Mucosa of stomach (tissue), 1 donor: ENCODE results near the gene GPR62.

ENCODE experiments used
- H3K27me3 ChIP-seq: one replicate; pipeline ENCODE4 v1.7.0; 2013; ENCODE audit warnings: mild to moderate bottlenecking, low read length; ENCODE audit not compliant: control insufficient read depth, insufficient read depth
- H3K36me3 ChIP-seq: one replicate; pipeline ENCODE4 v1.7.0; 2013; ENCODE audit warnings: low read length; ENCODE audit not compliant: control insufficient read depth, insufficient read depth
- H3K4me1 ChIP-seq: one replicate; pipeline ENCODE4 v1.7.0; 2013; ENCODE audit warnings: mild to moderate bottlenecking, low read length; ENCODE audit not compliant: control insufficient read depth, insufficient read depth
- H3K4me3 ChIP-seq: one replicate; pipeline ENCODE4 v1.7.0; 2013; ENCODE audit warnings: low read length
- H3K9ac ChIP-seq: one replicate; pipeline ENCODE4 v1.7.0; 2013; ENCODE audit warnings: mild to moderate bottlenecking, low read length, moderate library complexity
- H3K9me3 ChIP-seq: one replicate; pipeline ENCODE4 v1.7.0; 2013; ENCODE audit warnings: mild to moderate bottlenecking, low read length, moderate library complexity; ENCODE audit not compliant: control insufficient read depth
- donor health status: Pancreatic carcinoma.

GPR62 gene

DNA sequence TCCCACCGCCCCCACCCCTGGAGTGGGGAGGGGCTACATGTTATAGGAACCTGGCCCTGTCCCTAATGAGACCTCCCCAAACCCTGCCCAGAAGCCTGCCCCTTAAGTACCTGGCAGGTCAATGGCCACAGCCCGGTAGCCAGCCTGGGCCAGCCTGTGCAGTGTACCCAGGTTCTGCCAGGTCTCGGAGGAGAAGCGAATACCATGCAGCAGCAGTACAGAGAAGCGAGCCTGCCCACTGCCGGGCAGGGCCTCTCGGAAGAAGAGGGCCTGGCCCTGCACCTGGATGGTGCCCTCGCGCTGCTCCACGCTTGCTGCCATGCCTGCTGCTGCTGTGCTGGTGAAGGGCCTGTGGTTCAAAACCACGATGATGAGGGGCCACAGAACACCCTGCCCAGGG, 16.2 kb downstream of the GPR62 start:
- H3K9me3 ChIP-seq, result no peaks in the 10 kb centered on the region
- H3K36me3 ChIP-seq, result no peaks in the 10 kb centered on the region
- no peak overlapping the region for H3K4me3 ChIP-seq
- no peaks in the 10 kb centered on the region for H3K27me3 ChIP-seq
- H3K9ac ChIP-seq, result no peak overlapping the region
- H3K4me1 ChIP-seq, result peaks cover 48% of the 10 kb centered on the region

- no peaks in the 10 kb centered on the region for H3K27me3 ChIP-seq
- H3K4me3 ChIP-seq, result peak overlapping the region; percentile 96
- H3K36me3 ChIP-seq, result no peaks in the 10 kb centered on the region
- peak overlapping the region; percentile 95 for H3K9ac ChIP-seq
- H3K9me3 ChIP-seq, result no peaks in the 10 kb centered on the region
- H3K4me1 ChIP-seq, result peaks cover 30% of the 10 kb centered on the region
Measured at GRCh38 chr3:51974277-51974962, 19.2 kb downstream of the GPR62 start.

GRCh38 chr3:51974963-51975851, 20.0 kb downstream of the GPR62 start, which contains the start of gene ABHD14A:
ABHD14A (plus strand) TSS chr3:51975064; CDS start chr3:51975136, 72 bp downstream.
- Histone ChIP-seq H3K9ac (peak within 1 kb of the TSS; percentile 95), H3K36me3 (no peaks in the 10 kb centered on the region), H3K4me3 (peak within 1 kb of the TSS; percentile 96), H3K27me3 (no peaks in the 10 kb centered on the region), H3K4me1 (peaks cover 29% of the 10 kb centered on the region), H3K9me3 (no peaks in the 10 kb centered on the region)

- H3K36me3 ChIP-seq, result no peaks in the 10 kb centered on the region
- H3K4me3 ChIP-seq, result peak overlapping the region; percentile 96
- peaks cover 25% of the 10 kb centered on the region for H3K4me1 ChIP-seq
- H3K27me3 ChIP-seq, result no peaks in the 10 kb centered on the region
- H3K9me3 ChIP-seq, result no peaks in the 10 kb centered on the region
- H3K9ac ChIP-seq, result no peak overlapping the region
Measured at GRCh38 chr3:51975852-51976549, 20.8 kb downstream of the GPR62 start.

- Histone ChIP-seq H3K9ac (no peak overlapping the region), H3K9me3 (no peaks in the 10 kb centered on the region), H3K4me3 (no peak overlapping the region), H3K36me3 (no peaks in the 10 kb centered on the region), H3K27me3 (no peaks in the 10 kb centered on the region), H3K4me1 (peaks cover 32% of the 10 kb centered on the region)
Measured at GRCh38 chr3:51977446-51978142, 22.4 kb downstream of the GPR62 start.

DNA sequence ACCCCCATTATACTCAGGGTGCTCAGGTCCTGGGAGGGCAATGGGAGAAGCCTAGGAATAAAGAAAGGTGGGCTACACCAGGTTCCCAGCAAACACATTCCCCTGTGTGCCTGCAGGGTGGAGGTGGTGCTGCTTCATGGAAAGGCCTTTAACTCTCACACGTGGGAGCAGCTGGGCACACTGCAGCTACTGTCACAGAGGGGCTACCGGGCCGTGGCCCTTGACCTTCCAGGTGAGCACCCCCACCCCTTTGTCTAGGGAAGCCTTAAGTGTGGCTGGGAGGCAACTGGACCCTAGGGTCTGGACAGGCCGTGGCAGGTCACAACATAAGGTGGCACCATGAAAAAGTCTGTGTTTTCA, 22.9 kb downstream of the GPR62 start:
- H3K27me3 ChIP-seq, result no peaks in the 10 kb centered on the region
- H3K9ac ChIP-seq, result no peak overlapping the region
- H3K4me3 ChIP-seq, result no peak overlapping the region
- peaks cover 32% of the 10 kb centered on the region for H3K4me1 ChIP-seq
- no peaks in the 10 kb centered on the region for H3K9me3 ChIP-seq
- H3K36me3 ChIP-seq, result no peaks in the 10 kb centered on the region

- peaks cover 35% of the 10 kb centered on the region for H3K4me1 ChIP-seq
- H3K27me3 ChIP-seq, result no peaks in the 10 kb centered on the region
Measured at GRCh38 chr3:51980253-51980652, 25.1 kb downstream of the GPR62 start.

GRCh38 chr3:51982352-51982837, 27.2 kb downstream of the GPR62 start:
- H3K4me1 ChIP-seq, result peaks cover 44% of the 10 kb centered on the region
- peak overlapping the region; percentile 69 for H3K4me3 ChIP-seq
- H3K9ac ChIP-seq, result peak overlapping the region; percentile 77
- no peaks in the 10 kb centered on the region for H3K36me3 ChIP-seq
- H3K9me3 ChIP-seq, result no peaks in the 10 kb centered on the region
- no peaks in the 10 kb centered on the region for H3K27me3 ChIP-seq

More at GRCh38 chr3:51980253-51980652, 25.1 kb downstream of the GPR62 start:
- Histone ChIP-seq H3K4me3 (no peak overlapping the region), H3K9me3 (no peaks in the 10 kb centered on the region), H3K9ac (peak overlapping the region; percentile 47), H3K36me3 (no peaks in the 10 kb centered on the region)

DNA sequence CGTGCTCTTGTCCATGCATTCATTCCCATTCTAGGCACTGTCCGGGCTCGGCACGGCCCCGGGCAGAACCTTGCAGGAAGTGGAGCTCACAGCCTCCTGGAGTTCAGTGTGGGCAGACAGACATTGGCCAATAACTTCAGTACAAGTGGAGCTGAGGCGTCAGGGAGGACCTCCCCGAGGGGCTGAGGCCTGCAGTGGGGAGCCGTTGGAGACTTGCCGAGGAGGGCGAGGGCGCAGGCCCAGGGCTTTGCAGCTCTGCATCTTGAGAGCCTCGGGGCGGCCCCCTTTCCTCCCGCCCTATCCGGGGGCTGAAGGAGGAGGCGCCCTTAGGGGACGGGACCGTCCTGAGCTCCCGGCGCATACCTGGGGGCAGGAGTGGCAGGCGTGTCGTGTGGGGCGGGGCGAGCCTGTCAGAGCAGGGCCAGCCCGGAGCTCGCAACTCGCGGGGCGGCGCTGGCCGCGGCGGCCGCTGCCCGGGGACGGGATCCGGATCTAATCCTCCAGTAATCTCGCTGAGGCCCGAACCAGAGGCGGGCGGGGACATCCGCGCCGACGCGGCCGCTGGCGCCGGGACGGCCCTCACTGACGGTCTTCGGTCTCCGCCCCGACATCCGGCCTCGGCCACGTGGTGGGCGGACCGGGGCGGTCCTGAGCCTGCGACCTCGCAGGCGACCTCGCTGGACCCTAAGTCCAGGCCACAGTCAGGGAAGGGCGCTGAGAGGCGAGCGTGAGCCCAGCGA, 27.8 kb downstream of the GPR62 start, which contains the start of gene ACY1:
TSS of gene ACY1 (plus strand) at position 698 of the 740 bp plus-strand sequence. CDS start 530 bp downstream, outside the sequence.
- peaks cover 44% of the 10 kb centered on the region for H3K4me1 ChIP-seq

GRCh38 chr3:51983578-51984268, 28.5 kb downstream of the GPR62 start:
- Histone ChIP-seq H3K36me3 (no peaks in the 10 kb centered on the region), H3K27me3 (no peaks in the 10 kb centered on the region), H3K9me3 (no peaks in the 10 kb centered on the region), H3K4me1 (peaks cover 44% of the 10 kb centered on the region), H3K4me3 (no peak overlapping the region), H3K9ac (peak overlapping the region; percentile 77)

More for the DNA sequence above, 27.8 kb downstream of the GPR62 start, which contains the start of gene ACY1:
- no peaks in the 10 kb centered on the region for H3K27me3 ChIP-seq
- H3K9me3 ChIP-seq, result no peaks in the 10 kb centered on the region
- H3K9ac ChIP-seq, result peak within 1 kb of the TSS; percentile 77
- peak within 1 kb of the TSS; percentile 69 for H3K4me3 ChIP-seq
- no peaks in the 10 kb centered on the region for H3K36me3 ChIP-seq
